Measurements from ENCODE around the gene PHKA1. TPM values are rescaled to one million over a fixed set of nuclear protein-coding genes. Genes with fewer than 3 reads are reported as not detected.

PHKA1 gene
- total RNA-seq, 1 donor from 2014 or later: 5.5 TPM

DNA sequence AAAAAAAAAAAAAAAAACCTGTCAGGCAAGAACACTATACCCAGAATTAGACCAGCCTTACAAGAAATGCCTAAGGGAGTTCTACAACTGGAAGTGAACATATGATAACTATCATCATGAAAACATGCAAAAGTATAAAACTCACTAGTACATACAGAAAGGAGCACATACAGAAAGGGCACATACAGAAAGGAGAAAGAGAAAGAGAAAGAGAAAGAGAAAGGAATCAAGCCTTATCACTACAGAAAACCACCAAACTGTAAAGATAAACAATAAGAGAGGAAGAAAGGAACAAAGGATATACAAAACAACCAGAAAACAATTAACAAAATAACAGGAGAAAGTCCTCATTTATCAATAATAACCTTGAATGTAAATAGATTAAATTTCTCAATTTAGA, 50.4 kb downstream of the PHKA1 start:
- TF ChIP-seq, protein P1, sequence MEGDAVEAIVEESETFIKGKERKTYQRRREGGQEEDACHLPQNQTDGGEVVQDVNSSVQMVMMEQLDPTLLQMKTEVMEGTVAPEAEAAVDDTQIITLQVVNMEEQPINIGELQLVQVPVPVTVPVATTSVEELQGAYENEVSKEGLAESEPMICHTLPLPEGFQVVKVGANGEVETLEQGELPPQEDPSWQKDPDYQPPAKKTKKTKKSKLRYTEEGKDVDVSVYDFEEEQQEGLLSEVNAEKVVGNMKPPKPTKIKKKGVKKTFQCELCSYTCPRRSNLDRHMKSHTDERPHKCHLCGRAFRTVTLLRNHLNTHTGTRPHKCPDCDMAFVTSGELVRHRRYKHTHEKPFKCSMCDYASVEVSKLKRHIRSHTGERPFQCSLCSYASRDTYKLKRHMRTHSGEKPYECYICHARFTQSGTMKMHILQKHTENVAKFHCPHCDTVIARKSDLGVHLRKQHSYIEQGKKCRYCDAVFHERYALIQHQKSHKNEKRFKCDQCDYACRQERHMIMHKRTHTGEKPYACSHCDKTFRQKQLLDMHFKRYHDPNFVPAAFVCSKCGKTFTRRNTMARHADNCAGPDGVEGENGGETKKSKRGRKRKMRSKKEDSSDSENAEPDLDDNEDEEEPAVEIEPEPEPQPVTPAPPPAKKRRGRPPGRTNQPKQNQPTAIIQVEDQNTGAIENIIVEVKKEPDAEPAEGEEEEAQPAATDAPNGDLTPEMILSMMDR (conservative IDR thresholded peaks at IDR 0.05; ENCODE audit: low read depth, low read length): no peak
- DNase-seq (ENCODE audit: low read depth): no peak
- H3K4me3 ChIP-seq (ENCODE audit: low read depth, low read length): no peak overlapping the region

DNA sequence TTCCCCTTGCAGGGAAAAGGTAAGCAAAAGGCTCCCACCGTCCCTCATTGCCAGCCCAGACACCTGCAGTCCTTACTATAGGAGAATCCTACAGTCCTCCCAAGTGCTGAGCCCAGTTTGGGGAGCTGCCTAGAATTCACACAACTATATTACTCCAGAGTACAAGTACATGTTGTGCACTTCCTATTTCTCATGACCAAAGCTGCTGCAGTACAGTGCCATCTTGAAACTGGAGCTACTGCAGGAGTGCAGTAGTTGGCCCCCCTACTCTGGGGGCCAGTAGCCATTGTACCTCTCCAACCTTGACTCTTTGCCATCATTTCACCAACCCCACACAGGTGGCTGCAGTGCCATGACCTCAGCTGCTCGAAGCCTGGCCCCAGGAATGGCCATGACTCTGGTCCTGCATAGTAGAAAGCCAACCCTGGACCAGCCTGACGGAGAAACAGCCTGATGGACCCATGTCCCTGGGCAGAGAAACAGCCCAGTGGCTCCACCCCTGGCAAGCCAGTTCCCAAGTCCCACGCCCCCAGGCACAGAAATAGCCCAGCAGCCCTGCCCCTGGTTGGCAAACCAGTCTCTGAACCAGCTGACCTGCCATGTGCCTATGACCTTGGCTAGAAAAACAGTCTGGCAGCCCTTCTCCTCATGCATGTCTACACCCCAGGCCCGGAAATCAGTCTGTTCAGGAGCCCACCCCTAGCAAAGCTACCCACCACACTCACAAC, 51.9 kb downstream of the PHKA1 start:
- TF ChIP-seq, protein P1 (conservative IDR thresholded peaks at IDR 0.05; ENCODE audit: low read depth, low read length): no peak
- DNase-seq (ENCODE audit: low read depth): no peak
- H3K4me3 ChIP-seq (ENCODE audit: low read depth, low read length): no peak overlapping the region

DNA sequence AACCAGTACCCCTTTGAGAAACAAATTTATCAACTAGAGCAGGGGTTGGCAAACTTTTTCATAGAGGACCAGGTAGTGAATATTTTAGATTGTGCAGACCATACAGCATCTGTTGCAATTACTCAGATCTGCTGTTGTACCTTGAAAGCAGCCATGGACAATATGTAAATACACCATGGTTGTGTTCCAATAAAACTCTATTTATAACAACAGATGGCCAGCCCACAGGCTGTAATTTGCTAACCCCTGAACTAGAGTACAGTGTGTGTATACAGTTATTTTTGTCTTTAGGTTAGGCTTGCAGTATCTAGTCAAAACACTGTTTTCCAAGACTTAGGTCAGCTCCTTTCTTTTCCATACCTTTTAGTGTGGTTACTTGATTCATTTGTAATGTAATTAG, 54.4 kb downstream of the PHKA1 start:
- DNase-seq (ENCODE audit: low read depth): no peak
- H3K4me3 ChIP-seq (ENCODE audit: low read depth, low read length): no peak overlapping the region
- TF ChIP-seq, protein P1 (conservative IDR thresholded peaks at IDR 0.05; ENCODE audit: low read depth, low read length): no peak

DNA sequence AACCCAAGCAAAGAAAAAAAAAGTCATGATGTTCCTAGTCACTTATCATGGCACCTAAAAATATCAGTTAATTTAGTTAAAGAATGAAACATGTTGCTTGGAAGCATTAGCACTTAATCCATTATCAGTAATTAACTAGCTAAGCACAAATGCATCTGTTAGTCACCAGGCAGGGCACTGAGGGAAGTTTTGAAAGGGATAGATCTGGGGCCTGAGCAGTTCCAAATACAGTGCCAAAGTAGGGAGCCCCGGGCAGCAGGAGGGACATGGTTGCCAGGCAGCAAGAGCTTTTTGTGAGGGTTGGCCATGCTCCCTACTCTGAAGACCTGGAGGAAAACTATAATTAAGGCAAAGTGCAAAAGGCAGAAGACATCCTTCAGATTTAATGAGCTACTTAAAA, 62.0 kb downstream of the PHKA1 start:
- H3K4me3 ChIP-seq (ENCODE audit: low read depth, low read length): no peak overlapping the region
- TF ChIP-seq, protein P1 (conservative IDR thresholded peaks at IDR 0.05; ENCODE audit: low read depth, low read length): no peak
- no peak for DNase-seq (ENCODE audit: low read depth)

DNA sequence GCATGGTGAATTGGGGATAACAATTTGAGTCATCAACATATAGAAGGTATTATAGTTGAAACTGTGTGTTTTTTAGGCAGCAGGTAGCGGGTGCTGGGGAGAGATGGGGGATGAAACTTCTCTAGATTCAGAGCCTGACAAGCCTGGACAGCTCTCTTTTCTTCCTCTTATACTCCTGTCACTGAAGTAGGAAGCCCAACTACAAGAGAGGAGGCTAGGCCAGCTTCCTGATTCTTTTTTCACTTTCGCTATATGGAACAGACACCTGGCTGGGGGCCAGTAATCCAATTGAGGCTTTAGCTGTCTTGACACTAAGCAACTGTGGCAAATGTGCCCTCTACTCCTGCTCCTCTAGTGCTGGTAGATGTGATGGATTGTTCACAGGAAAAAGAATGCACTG, 69.2 kb downstream of the PHKA1 start:
- TF ChIP-seq, protein P1 (conservative IDR thresholded peaks at IDR 0.05; ENCODE audit: low read depth, low read length): no peak

DNA sequence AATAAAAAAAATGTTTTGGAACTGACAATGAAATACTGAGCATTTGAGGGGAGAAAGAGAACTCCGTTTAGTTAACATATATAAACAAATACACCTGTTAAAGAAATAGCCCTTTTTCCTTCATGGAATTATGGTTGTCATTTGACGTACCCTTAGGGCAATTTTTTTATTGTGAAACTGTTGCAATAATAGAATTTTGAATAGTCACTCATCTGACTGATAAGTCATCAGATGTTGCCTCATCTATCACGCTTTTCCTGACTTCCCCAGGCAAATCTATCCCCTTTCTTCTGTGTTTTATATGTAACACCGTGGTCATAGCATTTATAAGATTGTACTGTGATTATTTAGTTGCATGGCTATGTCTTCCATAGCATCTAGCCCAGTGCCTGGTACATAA, 72.5 kb downstream of the PHKA1 start:
- TF ChIP-seq, protein P1 (conservative IDR thresholded peaks at IDR 0.05; ENCODE audit: low read depth, low read length): no peak
- DNase-seq (ENCODE audit: low read depth): no peak
- H3K4me3 ChIP-seq (ENCODE audit: low read depth, low read length): no peak overlapping the region

More for the DNA sequence above, 69.2 kb downstream of the PHKA1 start:
- H3K4me3 ChIP-seq (ENCODE audit: low read depth, low read length): no peak overlapping the region
- no peak for DNase-seq (ENCODE audit: low read depth)

DNA sequence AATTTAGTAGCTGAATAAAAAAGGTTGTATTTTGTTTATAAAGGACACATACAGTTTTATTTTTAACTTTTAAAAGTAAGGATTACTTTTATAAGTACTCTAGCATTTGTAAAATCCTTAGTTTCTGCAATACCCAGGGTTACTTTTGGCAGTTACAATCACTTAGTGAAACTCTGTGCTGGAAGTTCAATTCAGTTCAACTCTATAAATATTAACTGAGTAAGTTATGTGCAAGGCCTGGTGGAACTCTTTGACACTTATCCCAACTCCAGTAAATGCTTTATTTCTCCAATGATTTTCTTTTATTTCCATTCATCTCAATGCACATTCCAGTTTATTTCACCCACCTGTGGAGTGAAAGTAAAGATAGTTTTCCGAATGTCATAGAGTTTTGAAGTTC, 78.2 kb downstream of the PHKA1 start:
- no peak for DNase-seq (ENCODE audit: low read depth)
- no peak overlapping the region for H3K4me3 ChIP-seq (ENCODE audit: low read depth, low read length)
- TF ChIP-seq, protein P1 (conservative IDR thresholded peaks at IDR 0.05; ENCODE audit: low read depth, low read length): no peak
